MG63 (cell line): Measurements from ENCODE around the gene STK39. TPM values are rescaled to one million over a fixed set of nuclear protein-coding genes. Genes with fewer than 3 reads are reported as not detected.

Experiments used
- DNase-seq: peaks from one replicate; pipeline ENCODE4 v3.0.0-alpha.2; 2020
- H3K27me3 ChIP-seq: fragments of 250-450 bp; sonication (Bioruptor Pico); 2 replicates; pipeline ENCODE4 v1.5.1; 2020; ENCODE audit warnings: mild to moderate bottlenecking, moderate library complexity
- H3K36me3 ChIP-seq: fragments of 250-450 bp; sonication (Bioruptor Pico); 2 replicates; pipeline ENCODE4 v1.5.1; 2020; ENCODE audit warnings: mild to moderate bottlenecking, moderate library complexity
- H3K4me3 ChIP-seq: fragments of 250-450 bp; sonication (Bioruptor Pico); 2 replicates; pipeline ENCODE4 v1.5.1; 2020; ENCODE audit warnings: mild to moderate bottlenecking, moderate library complexity
- H3K9me3 ChIP-seq: fragments of 250-450 bp; sonication (Bioruptor Pico); 2 replicates; pipeline ENCODE4 v1.5.1; 2020; ENCODE audit warnings: mild to moderate bottlenecking, moderate library complexity
- total RNA-seq: library from RNA; depleted of rRNA; stranded (reverse); fragments of >200 nt; shearing (Covaris generic); gene quantifications from 2 replicates; pipeline ENCODE4 v1.2.3, GENCODE V29; 2014; ENCODE audit warnings: low replicate concordance

The STK39 gene
- total RNA-seq, 1 experiment from 2014 or later, result 28.1 TPM

DNA sequence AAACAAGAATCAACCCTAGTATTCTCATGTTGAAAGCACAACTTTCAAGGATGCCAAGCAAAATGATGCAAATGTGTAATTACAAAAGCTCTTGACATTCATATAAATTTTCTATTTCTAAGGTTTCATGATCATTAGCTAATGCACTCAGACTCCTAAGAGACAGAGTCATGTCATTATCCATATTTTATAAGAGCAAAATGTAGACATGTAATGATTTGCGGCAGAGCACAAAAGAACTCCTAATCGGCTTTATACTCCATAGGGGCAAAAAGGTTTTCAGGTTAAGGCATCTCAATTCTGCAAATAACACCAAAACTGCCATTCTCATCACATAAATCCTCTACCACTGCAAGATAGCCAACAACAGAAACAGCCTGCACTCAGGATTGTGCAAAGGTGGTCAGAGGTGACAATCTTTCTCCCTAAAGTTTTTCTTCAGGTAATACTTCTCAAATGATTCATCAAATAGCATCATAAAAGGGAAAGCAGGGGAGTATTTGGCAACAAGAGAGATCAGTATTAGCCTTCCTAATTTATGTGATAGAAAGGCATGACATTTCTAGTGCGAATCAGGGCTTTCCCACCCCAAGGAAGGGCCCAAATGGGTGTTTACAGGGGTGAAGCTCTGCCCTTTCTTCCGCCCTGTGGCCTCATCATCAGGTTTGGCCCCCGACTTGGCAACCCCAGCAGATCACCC is 64.7 kb downstream of the STK39 start:
- no peak for DNase-seq
- Histone ChIP-seq H3K9me3 (no peaks in the 10 kb centered on the region), H3K36me3 (peaks cover 7% of the 10 kb centered on the region; the same call in 1 of the 2 replicates), H3K4me3 (no peak overlapping the region), H3K27me3 (no peaks in the 10 kb centered on the region)

GRCh38 chr2:168181825-168182224 is 65.6 kb downstream of the STK39 start:
- Histone ChIP-seq H3K36me3 (peaks cover 9% of the 10 kb centered on the region), H3K9me3 (no peaks in the 10 kb centered on the region)

DNA sequence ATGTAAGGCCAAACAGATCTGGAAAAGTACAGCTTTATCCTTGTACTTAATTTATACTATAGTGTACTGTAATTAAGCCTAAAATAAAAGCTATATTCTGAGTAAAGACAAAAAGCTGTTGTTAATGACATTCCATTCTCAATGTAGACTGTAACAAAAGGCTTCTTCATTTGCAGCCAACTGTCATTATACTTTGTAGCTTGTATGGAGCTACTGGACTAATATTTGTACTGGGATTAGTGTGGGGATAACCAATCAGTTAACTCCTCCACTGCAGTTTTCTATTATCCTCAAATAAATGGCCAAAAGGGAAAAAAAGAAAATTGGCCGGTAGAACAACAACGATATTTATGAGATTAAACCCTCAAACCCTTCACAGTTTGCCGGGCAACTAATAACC is 66.5 kb downstream of the STK39 start:
- DNase-seq, result no peak
- H3K27me3 ChIP-seq, result no peaks in the 10 kb centered on the region
- no peaks in the 10 kb centered on the region for H3K9me3 ChIP-seq
- no peak overlapping the region for H3K4me3 ChIP-seq
- H3K36me3 ChIP-seq, result peaks cover 9% of the 10 kb centered on the region

More at GRCh38 chr2:168181825-168182224, 65.6 kb downstream of the STK39 start:
- DNase-seq, result no peak
- Histone ChIP-seq H3K4me3 (no peak overlapping the region), H3K27me3 (no peaks in the 10 kb centered on the region)

GRCh38 chr2:168180483-168180882 is 66.9 kb downstream of the STK39 start:
- H3K36me3 ChIP-seq, result peaks cover 9% of the 10 kb centered on the region
- no peaks in the 10 kb centered on the region for H3K9me3 ChIP-seq
- H3K4me3 ChIP-seq, result no peak overlapping the region
- H3K27me3 ChIP-seq, result no peaks in the 10 kb centered on the region
- no peak for DNase-seq

- no peaks in the 10 kb centered on the region for H3K27me3 ChIP-seq
- DNase-seq, result no peak
- no peak overlapping the region for H3K4me3 ChIP-seq
- no peaks in the 10 kb centered on the region for H3K9me3 ChIP-seq
- H3K36me3 ChIP-seq, result peaks cover 9% of the 10 kb centered on the region
These were observed 67.8 kb downstream of the STK39 start for GRCh38 chr2:168179592-168179991.

DNA sequence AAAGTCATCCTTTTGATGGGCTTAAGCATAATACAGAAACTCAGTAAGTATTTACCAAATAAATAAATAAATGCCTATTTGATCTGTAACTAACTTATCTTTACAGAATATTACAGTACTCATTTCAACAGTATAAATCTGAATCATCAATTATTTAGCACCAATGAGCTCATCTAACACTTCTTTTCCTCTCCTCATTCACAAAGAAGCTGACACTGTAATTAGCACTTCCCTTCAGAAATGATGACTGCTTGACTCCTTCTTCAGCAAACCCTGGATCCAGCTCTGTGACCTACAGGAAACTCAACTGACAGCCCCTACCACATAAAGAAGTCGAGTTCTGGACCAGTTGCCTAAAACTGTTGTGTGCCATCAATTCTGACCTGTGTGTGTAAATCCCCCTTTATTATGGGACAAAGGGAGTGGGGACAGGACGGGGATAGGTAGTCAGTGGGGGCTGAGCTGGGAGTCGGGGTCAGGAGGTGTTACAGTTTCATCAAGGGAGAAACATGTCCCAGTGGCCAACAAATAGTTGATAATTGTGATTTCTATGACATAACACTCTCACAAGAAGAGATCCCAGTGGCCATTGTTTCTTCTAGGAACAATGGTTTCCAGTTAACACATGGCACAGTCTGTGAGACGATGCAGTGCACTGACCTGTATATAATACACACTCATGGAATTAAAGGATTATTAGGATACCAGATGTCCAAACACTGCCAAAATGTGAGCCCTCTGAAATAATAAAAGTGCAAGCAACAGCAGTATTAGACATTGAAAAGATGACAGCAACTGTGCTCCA is 68.7 kb downstream of the STK39 start:
- peaks cover 9% of the 10 kb centered on the region for H3K36me3 ChIP-seq

DNA sequence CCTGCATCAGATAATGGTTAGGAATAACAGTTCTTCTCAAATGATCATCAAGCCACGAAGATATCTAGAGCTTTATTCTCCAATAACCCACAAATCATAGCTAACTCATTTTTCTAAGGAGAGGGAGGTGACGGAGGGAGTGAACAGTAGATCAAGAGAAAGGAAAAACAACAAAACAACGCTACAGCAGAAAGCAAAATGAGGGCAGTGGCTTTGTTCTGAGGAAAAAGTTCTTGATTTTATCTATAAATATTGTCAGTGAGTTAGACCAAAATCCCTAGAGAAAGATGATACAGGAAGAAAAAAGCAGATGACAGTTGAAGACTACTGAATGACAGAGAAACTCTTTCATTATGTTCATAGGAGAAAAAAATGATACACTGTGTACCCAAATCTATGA is 71.0 kb downstream of the STK39 start:
- DNase-seq, result no peak
- peaks cover 9% of the 10 kb centered on the region for H3K36me3 ChIP-seq
- H3K9me3 ChIP-seq, result no peaks in the 10 kb centered on the region
- H3K4me3 ChIP-seq, result no peak overlapping the region
- no peaks in the 10 kb centered on the region for H3K27me3 ChIP-seq

More for the DNA sequence above, 68.7 kb downstream of the STK39 start:
- Histone ChIP-seq H3K27me3 (no peaks in the 10 kb centered on the region), H3K4me3 (no peak overlapping the region), H3K9me3 (no peaks in the 10 kb centered on the region)
- no peak for DNase-seq

GRCh38 chr2:168175469-168175868 is 71.9 kb downstream of the STK39 start:
- H3K4me3 ChIP-seq, result no peak overlapping the region
- no peaks in the 10 kb centered on the region for H3K27me3 ChIP-seq

GRCh38 chr2:168174756-168175155 is 72.6 kb downstream of the STK39 start:
- DNase-seq, result no peak
- H3K27me3 ChIP-seq, result no peaks in the 10 kb centered on the region
- no peaks in the 10 kb centered on the region for H3K9me3 ChIP-seq
- H3K36me3 ChIP-seq, result peaks cover 6% of the 10 kb centered on the region; the same call in 1 of the 2 replicates
- no peak overlapping the region for H3K4me3 ChIP-seq

More at GRCh38 chr2:168175469-168175868, 71.9 kb downstream of the STK39 start:
- no peak for DNase-seq
- Histone ChIP-seq H3K36me3 (peaks cover 7% of the 10 kb centered on the region), H3K9me3 (no peaks in the 10 kb centered on the region)

GRCh38 chr2:168172071-168172470 is 75.3 kb downstream of the STK39 start:
- Histone ChIP-seq H3K36me3 (peaks cover 3% of the 10 kb centered on the region; the same call in 1 of the 2 replicates), H3K9me3 (no peaks in the 10 kb centered on the region), H3K4me3 (no peak overlapping the region), H3K27me3 (no peaks in the 10 kb centered on the region)
- no peak for DNase-seq

- H3K9me3 ChIP-seq, result no peaks in the 10 kb centered on the region
- no peaks in the 10 kb centered on the region for H3K27me3 ChIP-seq
- H3K4me3 ChIP-seq, result no peak overlapping the region
- no peak for DNase-seq
- peaks cover 9% of the 10 kb centered on the region; the same call in 1 of the 2 replicates for H3K36me3 ChIP-seq
These were observed 76.2 kb downstream of the STK39 start for GRCh38 chr2:168171059-168171762.

DNA sequence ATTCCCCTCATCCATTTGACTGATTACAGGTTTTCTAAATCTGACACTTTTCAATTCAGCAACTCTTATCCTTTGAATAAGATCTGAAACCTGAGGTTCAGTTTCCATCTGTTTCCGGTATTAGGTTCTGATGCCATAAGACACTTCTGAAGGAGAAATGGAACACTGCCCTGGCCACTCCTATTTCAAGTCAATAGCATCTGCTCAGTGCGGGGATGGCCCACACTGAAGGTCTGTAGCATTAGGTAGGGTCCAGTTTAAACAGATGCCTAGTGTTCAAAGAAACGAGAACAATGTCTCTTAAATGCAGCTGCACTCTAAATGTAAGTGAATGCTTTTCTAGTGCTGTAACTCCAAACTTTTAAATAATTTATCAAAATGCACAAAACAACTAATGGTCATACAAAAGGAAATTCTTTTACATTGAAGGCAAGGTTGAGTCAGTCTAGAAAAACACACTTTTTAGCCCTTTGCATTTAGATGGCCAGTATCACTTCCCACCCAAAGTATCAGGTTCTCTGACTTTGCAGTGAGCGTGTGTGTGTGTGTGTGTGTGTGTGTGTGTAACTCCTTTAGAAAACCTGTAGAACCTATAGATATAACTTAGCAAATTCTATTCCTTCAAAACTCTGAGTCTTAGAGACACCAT is 78.2 kb downstream of the STK39 start:
- Histone ChIP-seq H3K36me3 (peaks cover 11% of the 10 kb centered on the region), H3K27me3 (no peaks in the 10 kb centered on the region), H3K9me3 (no peaks in the 10 kb centered on the region), H3K4me3 (no peak overlapping the region)
- DNase-seq, result no peak

GRCh38 chr2:168167511-168168263 is 79.7 kb downstream of the STK39 start:
- H3K9me3 ChIP-seq, result no peaks in the 10 kb centered on the region
- DNase-seq, result no peak
- H3K27me3 ChIP-seq, result no peaks in the 10 kb centered on the region
- H3K36me3 ChIP-seq, result peaks cover 11% of the 10 kb centered on the region
- no peak overlapping the region for H3K4me3 ChIP-seq

DNA sequence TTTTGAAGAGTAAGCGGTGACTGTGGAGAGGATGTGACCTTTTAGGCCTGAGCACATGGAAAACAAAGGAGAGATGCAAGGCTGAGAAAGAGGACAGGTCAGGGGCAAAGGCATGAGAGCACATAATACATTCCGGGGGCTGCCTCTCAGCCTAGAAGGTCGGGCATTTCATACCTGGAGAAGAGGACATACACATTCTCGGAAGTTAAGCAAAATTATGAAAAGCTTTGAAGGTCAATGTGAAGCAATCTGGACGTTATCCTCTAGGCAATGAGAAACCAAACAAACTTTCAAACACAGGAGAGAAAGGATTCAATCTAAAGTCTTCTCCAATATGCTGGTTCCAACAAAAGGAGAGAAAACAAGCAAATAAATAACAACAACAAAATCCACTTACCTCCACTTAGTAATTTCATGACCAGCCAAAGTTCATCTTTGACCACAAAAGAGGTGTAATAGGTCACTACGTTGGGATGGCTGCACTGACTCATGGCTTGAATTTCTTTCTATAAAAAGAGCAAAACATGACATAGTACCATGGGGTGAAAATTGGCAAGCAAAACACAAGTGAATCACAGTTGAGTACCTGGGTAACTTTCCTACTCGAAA is 80.4 kb downstream of the STK39 start:
- DNase-seq, result peak; percentile 21
- H3K4me3 ChIP-seq, result no peak overlapping the region

GRCh38 chr2:168165985-168166901 is 81.2 kb downstream of the STK39 start:
- DNase-seq, result no peak
- H3K4me3 ChIP-seq, result no peak overlapping the region
- no peaks in the 10 kb centered on the region for H3K9me3 ChIP-seq
- H3K27me3 ChIP-seq, result no peaks in the 10 kb centered on the region
- peaks cover 14% of the 10 kb centered on the region for H3K36me3 ChIP-seq

More for the DNA sequence above, 80.4 kb downstream of the STK39 start:
- no peaks in the 10 kb centered on the region for H3K27me3 ChIP-seq
- no peaks in the 10 kb centered on the region for H3K9me3 ChIP-seq
- H3K36me3 ChIP-seq, result peaks cover 11% of the 10 kb centered on the region
